HepG2 (cell line): ENCODE data around the gene TTYH1. TPM values are rescaled to one million over a fixed set of nuclear protein-coding genes. Genes with fewer than 3 reads are reported as not detected.

Source experiments
- DZIP1 ChIP-seq: sonication (generic); formaldehyde crosslinking; IDR thresholded peaks from 2 replicates; pipeline ENCODE4 v1.5.0; 2020; ENCODE audit warnings: mild to moderate bottlenecking, missing genetic modification reagents
- ETV6 ChIP-seq: sonication (generic); formaldehyde crosslinking; conservative IDR thresholded peaks from 2 replicates; pipeline ENCODE4 v1.4.0; 2020; ENCODE audit warnings: missing genetic modification reagents
- FOXJ3 ChIP-seq: sonication (generic); formaldehyde crosslinking; IDR thresholded peaks from 2 replicates; pipeline ENCODE4 v1.4.0; 2020; ENCODE audit warnings: missing genetic modification reagents, mild to moderate bottlenecking, borderline replicate concordance
- FUBP1 ChIP-seq: sonication (generic); formaldehyde crosslinking; IDR thresholded peaks from 2 replicates; pipeline ENCODE4 v1.5.1; 2020; ENCODE audit warnings: missing genetic modification reagents, mild to moderate bottlenecking, borderline replicate concordance
- HES4 ChIP-seq: sonication (generic); formaldehyde crosslinking; IDR thresholded peaks from 2 replicates; pipeline ENCODE4 v1.9.0; 2021; ENCODE audit warnings: mild to moderate bottlenecking, missing genetic modification reagents, borderline replicate concordance
- KDM5B ChIP-seq: sonication (generic); formaldehyde crosslinking; IDR thresholded peaks from 2 replicates; pipeline ENCODE4 v1.4.0; 2020; ENCODE audit warnings: missing genetic modification reagents, mild to moderate bottlenecking, borderline replicate concordance
- MZF1 ChIP-seq: sonication (generic); formaldehyde crosslinking; IDR thresholded peaks from 2 replicates; pipeline ENCODE4 v1.8.1; 2023; ENCODE audit warnings: mild to moderate bottlenecking, missing genetic modification reagents, borderline replicate concordance
- RCOR2 ChIP-seq: IDR thresholded peaks from 2 replicates; pipeline ENCODE4 v1.6.1; 2016; ENCODE audit warnings: missing biosample characterization, missing genetic modification reagents
- THAP11 ChIP-seq: IDR thresholded peaks from 2 replicates; pipeline ENCODE4 v1.6.1; 2016; ENCODE audit warnings: missing biosample characterization, missing genetic modification reagents
- USF2 ChIP-seq, 2 experiments: sonication (generic) in 1 of 2; formaldehyde crosslinking in 1 of 2; IDR thresholded peaks; 2 replicates each; pipeline versions ENCODE4 v1.5.1 to v1.6.1; 2011 to 2020; ENCODE audit warnings: borderline replicate concordance in 1 of 2, low read depth in 1 of 2, low read length in 1 of 2, mild to moderate bottlenecking in 1 of 2, missing genetic modification reagents in 1 of 2, moderate library complexity in 1 of 2
- ZNF281 ChIP-seq: sonication (generic); formaldehyde crosslinking; IDR thresholded peaks from 2 replicates; pipeline ENCODE4 v1.4.0; 2020; ENCODE audit warnings: missing genetic modification reagents, borderline replicate concordance
- ZNF589 ChIP-seq: sonication (generic); formaldehyde crosslinking; conservative IDR thresholded peaks from 2 replicates; pipeline ENCODE4 v1.8.0; 2022; ENCODE audit warnings: mild to moderate bottlenecking, moderate library complexity, missing genetic modification reagents
- ZNF761 ChIP-seq: sonication (generic); formaldehyde crosslinking; conservative IDR thresholded peaks from 2 replicates; pipeline ENCODE4 v1.4.0; 2020; ENCODE audit warnings: mild to moderate bottlenecking, missing genetic modification reagents
- polyA plus RNA-seq, 8 experiments: library from polyadenylated mRNA; depleted of rRNA in 3 of 8; stranded (reverse) in 7 of 8; unstranded in 1 of 8; fragments of >200 nt; fragmentation: Illumina TruSeq in 4 of 8; extraction: Trizol in 4 of 8; gene quantifications; 2 replicates each; pipeline versions ENCODE4 v1.2.1 to v1.2.3, GENCODE V29; 2011 to 2016; ENCODE audit warnings: low read depth in 4 of 8, missing spikeins in 1 of 8, mixed read lengths in 1 of 8; ENCODE audit not compliant: insufficient read depth in 1 of 8
- total RNA-seq, 5 experiments: library from RNA; depleted of rRNA; stranded (reverse); fragments of >200 nt; fragmentation: Illumina TruSeq; extraction: Trizol; gene quantifications; 2 replicates each; pipeline ENCODE4 v1.2.3, GENCODE V29; 2016; ENCODE audit warnings: low read depth in 1 of 5
- TF ChIP-seq, protein P1 (sequence below): sonication (generic); formaldehyde crosslinking; IDR thresholded peaks from 2 replicates; pipeline ENCODE4 v1.4.0; 2020; ENCODE audit warnings: mild to moderate bottlenecking, missing genetic modification reagents, borderline replicate concordance
- TF ChIP-seq, protein P2 (sequence below): sonication (generic); formaldehyde crosslinking; IDR thresholded peaks from 2 replicates; pipeline ENCODE4 v1.4.0; 2020; ENCODE audit warnings: mild to moderate bottlenecking, low read depth, missing genetic modification reagents

Gene TTYH1
- total and polyA plus RNA-seq, 2 of the 13 experiments (the other 11 are each of a cell fraction or from before 2014, with no cell fraction given): 6.9 to 19.9 TPM

DNA sequence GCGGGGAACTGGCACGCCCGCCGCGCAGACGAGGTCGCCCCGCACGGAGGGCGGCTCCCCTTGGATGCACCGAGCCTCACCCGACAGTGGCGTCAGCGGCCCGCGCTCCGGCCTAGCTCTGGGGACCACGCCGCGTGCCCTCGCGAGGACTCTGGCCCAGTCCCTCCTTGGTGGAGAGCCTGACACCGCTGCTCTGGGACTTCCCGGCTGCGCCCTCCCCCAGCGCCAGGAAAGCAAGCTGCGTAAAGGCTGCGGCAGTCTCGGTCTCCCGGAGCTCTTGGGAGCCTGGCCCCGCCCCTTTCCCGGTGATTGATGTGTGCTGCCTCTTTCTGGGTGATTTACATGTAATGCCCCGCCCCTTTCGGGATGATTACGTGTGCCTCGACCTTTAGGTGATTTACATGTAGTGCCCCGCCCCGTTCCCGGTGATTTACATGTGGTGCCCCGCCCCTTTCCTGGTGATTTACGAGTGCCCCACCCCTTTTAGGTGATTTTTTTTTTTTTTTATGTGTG, 48.3 kb downstream of the TTYH1 start, which contains the start of gene LENG9 (continued):
- 0 out of 2 replicates have a peak, but pooled peaks have one; percentile 33 for TF ChIP-seq DZIP1 (CRISPR knock-in tag)
- TF ChIP-seq MZF1 (CRISPR knock-in tag): no peak; the same call in 1 of the 2 replicates
- TF ChIP-seq, protein P1, sequence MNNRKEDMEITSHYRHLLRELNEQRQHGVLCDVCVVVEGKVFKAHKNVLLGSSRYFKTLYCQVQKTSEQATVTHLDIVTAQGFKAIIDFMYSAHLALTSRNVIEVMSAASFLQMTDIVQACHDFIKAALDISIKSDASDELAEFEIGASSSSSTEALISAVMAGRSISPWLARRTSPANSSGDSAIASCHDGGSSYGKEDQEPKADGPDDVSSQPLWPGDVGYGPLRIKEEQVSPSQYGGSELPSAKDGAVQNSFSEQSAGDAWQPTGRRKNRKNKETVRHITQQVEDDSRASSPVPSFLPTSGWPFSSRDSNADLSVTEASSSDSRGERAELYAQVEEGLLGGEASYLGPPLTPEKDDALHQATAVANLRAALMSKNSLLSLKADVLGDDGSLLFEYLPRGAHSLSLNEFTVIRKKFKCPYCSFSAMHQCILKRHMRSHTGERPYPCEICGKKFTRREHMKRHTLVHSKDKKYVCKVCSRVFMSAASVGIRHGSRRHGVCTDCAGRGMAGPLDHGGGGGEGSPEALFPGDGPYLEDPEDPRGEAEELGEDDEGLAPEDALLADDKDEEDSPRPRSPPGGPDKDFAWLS (CRISPR knock-in tag): no peak
- TF ChIP-seq THAP11: peak; percentile 37
- TF ChIP-seq ZNF281: peak; percentile 77
- peak; percentile 51; the same call in 1 of the 2 replicates for TF ChIP-seq KDM5B (CRISPR knock-in tag)
- no peak for TF ChIP-seq RCOR2 (CRISPR knock-in tag)
- TF ChIP-seq USF2 (IDR thresholded peaks at IDR 0.05; ENCODE audit: low read depth, low read length): no peak
- TF ChIP-seq USF2 (CRISPR knock-in tag; IDR thresholded peaks at IDR 0.05; ENCODE audit: borderline replicate concordance): no peak
- TF ChIP-seq ETV6: no peak; the same call in 1 of the 2 replicates
- no peak for TF ChIP-seq FUBP1 (CRISPR knock-in tag)
- TF ChIP-seq FOXJ3 (CRISPR knock-in tag): no peak
- no peak for TF ChIP-seq HES4 (CRISPR knock-in tag)
- TF ChIP-seq, protein P2, sequence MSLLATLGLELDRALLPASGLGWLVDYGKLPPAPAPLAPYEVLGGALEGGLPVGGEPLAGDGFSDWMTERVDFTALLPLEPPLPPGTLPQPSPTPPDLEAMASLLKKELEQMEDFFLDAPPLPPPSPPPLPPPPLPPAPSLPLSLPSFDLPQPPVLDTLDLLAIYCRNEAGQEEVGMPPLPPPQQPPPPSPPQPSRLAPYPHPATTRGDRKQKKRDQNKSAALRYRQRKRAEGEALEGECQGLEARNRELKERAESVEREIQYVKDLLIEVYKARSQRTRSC: no peak
- TF ChIP-seq ZNF589 (CRISPR knock-in tag): 0 out of 2 replicates have a peak, but pooled peaks have one; percentile 66
- TF ChIP-seq ZNF761 (CRISPR knock-in tag): no peak
